Smooth muscle cell (in vitro differentiated cells): ENCODE measurements around the gene JOSD2. TPM values are rescaled to one million over a fixed set of nuclear protein-coding genes. Genes with fewer than 3 reads are reported as not detected.
"Not testable (repeated sequence)": the region's sequence is repeated elsewhere in the genome, so short reads cannot be mapped to it uniquely, and the experiment has no call there.

ENCODE experiments used
- DNase-seq: peaks from one replicate; lab custom pipeline; 2025; ENCODE audit not compliant: unreplicated experiment; lab: John Stamatoyannopoulos, UW
- H2AFZ ChIP-seq: fragments of 200-600 bp; sonication (generic); 2 replicates; pipeline ENCODE4 v1.6.0; 2016; ENCODE audit warnings: antibody characterized with exemption, low read depth, mild to moderate bottlenecking
- H3F3A ChIP-seq: fragments of 200-600 bp; sonication (generic); 2 replicates; pipeline ENCODE4 v1.6.0; 2017; ENCODE audit warnings: antibody characterized with exemption, low read depth
- H3K27ac ChIP-seq: fragments of 200-600 bp; sonication (generic); 2 replicates; pipeline ENCODE4 v1.5.1; 2016; ENCODE audit warnings: low read depth, mild to moderate bottlenecking
- H3K27me3 ChIP-seq: fragments of 200-600 bp; sonication (generic); 2 replicates; pipeline ENCODE4 v1.6.1; 2016; ENCODE audit warnings: low read depth, mild to moderate bottlenecking
- H3K36me3 ChIP-seq: fragments of 200-600 bp; sonication (generic); 2 replicates; pipeline ENCODE4 v1.5.1; 2016; ENCODE audit warnings: low read depth
- H3K4me1 ChIP-seq: fragments of 200-600 bp; sonication (generic); 2 replicates; pipeline ENCODE4 v1.5.1; 2016; ENCODE audit warnings: low read depth
- H3K4me2 ChIP-seq: fragments of 200-600 bp; sonication (generic); 2 replicates; pipeline ENCODE4 v1.6.0; 2016; ENCODE audit warnings: mild to moderate bottlenecking
- H3K4me3 ChIP-seq: fragments of 200-600 bp; sonication (generic); 2 replicates; pipeline ENCODE4 v1.5.1; 2016; ENCODE audit warnings: mild to moderate bottlenecking
- H3K79me2 ChIP-seq: fragments of 200-600 bp; sonication (generic); 2 replicates; pipeline ENCODE4 v1.6.0; 2016; ENCODE audit warnings: low read depth, mild to moderate bottlenecking
- H3K9ac ChIP-seq: fragments of 200-600 bp; sonication (generic); 2 replicates; pipeline ENCODE4 v1.6.0; 2016; ENCODE audit warnings: low read depth
- H3K9me3 ChIP-seq: fragments of 200-600 bp; sonication (generic); replicated peaks from 2 replicates; pipeline ENCODE4 v1.5.1; 2016; ENCODE audit warnings: low read depth
- H4K20me1 ChIP-seq: fragments of 200-600 bp; sonication (generic); 2 replicates; pipeline ENCODE4 v1.6.0; 2016; ENCODE audit warnings: low read depth
- WGBS: methylation state at CpG from one replicate; pipeline ENCODE4 v1.1.7; 2016; ENCODE audit warnings: low lambda C conversion rate; 5-methylcytosine and 5-hydroxymethylcytosine counted together
- polyA plus RNA-seq: library from polyadenylated mRNA; unstranded; fragments of >200 nt; fragmentation: Nextera tagmentation; extraction: Ambion mirVana; gene quantifications from 2 replicates; pipeline ENCODE4 v1.2.1, GENCODE V29; 2016
- total RNA-seq: library from RNA; depleted of rRNA; stranded (reverse); fragments of >200 nt; gene quantifications from 2 replicates; pipeline ENCODE4 v1.2.3, GENCODE V29; 2014
- TF ChIP-seq, protein P1 (sequence below): fragments of 200-600 bp; sonication (generic); IDR thresholded peaks from 2 replicates; pipeline ENCODE4 v1.5.1; 2017; ENCODE audit warnings: borderline replicate concordance, mild to moderate bottlenecking, antibody characterized with exemption; ENCODE audit not compliant: insufficient read depth, poor library complexity, severe bottlenecking

Gene JOSD2
- total and polyA plus RNA-seq, 2 experiments from 2014 or later, result 17.1 to 77.6 TPM

DNA sequence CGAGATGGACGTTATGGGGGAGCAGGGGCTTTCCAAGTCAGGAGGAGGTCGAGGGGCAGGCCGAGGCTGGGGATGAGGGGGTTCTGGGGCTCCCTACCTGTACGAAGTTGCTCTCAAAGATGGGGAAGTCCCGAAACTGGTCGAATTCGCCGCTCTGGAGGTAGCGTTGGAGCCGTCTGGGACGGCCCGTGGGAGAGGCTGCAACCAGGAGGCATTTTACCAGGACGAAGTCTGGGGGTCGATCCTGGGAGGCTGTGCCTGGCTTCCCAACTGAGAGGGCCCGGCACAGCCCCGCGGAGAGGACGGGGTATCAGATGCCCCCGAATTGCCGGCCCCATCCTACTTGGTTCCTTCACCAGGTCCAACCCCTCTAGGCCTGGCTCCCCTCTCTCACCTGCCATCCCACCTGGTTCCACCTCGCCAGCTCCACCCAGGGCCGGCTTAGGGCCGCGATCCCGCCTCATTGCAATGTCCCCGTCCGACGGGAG lies 35.2 kb downstream of the JOSD2 start:
- Histone ChIP-seq H4K20me1 (peaks cover 24% of the 10 kb centered on the region), H3K27ac (no peak overlapping the region), H2AFZ (no peak overlapping the region), H3K79me2 (peaks cover 16% of the 10 kb centered on the region), H3K4me1 (peaks cover 7% of the 10 kb centered on the region), H3F3A (peaks cover 6% of the 10 kb centered on the region), H3K4me2 (no peak overlapping the region), H3K4me3 (peak overlapping the region; percentile 97), H3K9ac (no peak overlapping the region), H3K9me3 (no peaks in the 10 kb centered on the region), H3K27me3 (no peaks in the 10 kb centered on the region), H3K36me3 (no peaks in the 10 kb centered on the region)
- WGBS, result 70% methylated on average over 18 of the region's 29 CpGs
- DNase-seq, result no peak
- TF ChIP-seq, protein P1, sequence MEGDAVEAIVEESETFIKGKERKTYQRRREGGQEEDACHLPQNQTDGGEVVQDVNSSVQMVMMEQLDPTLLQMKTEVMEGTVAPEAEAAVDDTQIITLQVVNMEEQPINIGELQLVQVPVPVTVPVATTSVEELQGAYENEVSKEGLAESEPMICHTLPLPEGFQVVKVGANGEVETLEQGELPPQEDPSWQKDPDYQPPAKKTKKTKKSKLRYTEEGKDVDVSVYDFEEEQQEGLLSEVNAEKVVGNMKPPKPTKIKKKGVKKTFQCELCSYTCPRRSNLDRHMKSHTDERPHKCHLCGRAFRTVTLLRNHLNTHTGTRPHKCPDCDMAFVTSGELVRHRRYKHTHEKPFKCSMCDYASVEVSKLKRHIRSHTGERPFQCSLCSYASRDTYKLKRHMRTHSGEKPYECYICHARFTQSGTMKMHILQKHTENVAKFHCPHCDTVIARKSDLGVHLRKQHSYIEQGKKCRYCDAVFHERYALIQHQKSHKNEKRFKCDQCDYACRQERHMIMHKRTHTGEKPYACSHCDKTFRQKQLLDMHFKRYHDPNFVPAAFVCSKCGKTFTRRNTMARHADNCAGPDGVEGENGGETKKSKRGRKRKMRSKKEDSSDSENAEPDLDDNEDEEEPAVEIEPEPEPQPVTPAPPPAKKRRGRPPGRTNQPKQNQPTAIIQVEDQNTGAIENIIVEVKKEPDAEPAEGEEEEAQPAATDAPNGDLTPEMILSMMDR, result no peak

DNA sequence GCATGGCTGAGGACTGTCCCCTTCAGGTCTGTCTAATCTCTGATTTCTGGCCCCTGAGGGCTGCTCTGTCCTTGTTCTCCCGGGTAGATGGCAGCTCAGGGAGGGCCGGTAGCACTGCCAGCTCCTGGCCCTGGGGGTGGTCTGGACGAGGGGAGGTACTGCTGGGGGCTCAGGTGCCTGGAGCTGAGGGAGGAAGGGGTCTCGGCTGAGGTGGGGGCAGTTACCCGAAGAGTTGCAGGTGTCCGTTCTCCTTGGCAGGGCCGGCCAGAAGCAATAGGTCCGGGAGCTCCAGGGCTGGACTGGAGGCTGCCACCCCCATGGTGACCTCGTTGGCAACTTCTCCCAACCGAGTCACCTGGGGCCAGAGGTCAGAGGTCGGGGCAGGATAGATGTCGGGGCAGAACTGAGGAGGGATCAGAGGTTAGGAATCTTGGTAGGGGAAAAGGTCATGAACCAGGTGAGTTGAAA lies 35.9 kb downstream of the JOSD2 start:
- H3K4me1 ChIP-seq, result peaks cover 7% of the 10 kb centered on the region
- no peaks in the 10 kb centered on the region for H3K27me3 ChIP-seq
- peaks cover 24% of the 10 kb centered on the region for H4K20me1 ChIP-seq
- peaks cover 16% of the 10 kb centered on the region for H3K79me2 ChIP-seq
- peaks cover 6% of the 10 kb centered on the region for H3F3A ChIP-seq
- no peaks in the 10 kb centered on the region for H3K36me3 ChIP-seq
- WGBS, result 88% methylated on average over 12 of the region's 12 CpGs
- no peak overlapping the region for H3K4me2 ChIP-seq
- H3K4me3 ChIP-seq, result no peak overlapping the region
- H3K27ac ChIP-seq, result no peak overlapping the region
- H3K9me3 ChIP-seq, result no peaks in the 10 kb centered on the region
- no peak overlapping the region for H3K9ac ChIP-seq
- H2AFZ ChIP-seq, result no peak overlapping the region
- DNase-seq, result no peak
- TF ChIP-seq, protein P1, result no peak

DNA sequence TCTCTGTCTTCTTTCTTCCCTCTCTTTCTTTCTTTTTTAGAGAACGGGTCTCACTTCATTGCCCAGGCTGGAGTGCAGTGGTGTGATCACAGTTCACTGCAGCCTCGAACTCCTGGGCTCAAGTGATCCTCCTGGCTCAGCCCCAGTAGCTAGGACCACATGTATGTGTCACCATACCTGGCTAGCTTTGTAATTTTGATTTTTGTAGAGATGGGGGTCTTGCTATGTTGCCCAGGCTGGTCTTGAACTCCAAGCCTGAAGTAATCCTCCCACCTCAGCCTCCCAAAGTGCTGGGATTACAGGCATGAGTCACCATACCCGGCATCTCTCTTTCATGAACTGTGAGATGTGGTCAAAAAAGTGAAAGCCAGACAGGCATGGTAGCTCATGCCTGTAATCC lies 37.7 kb downstream of the JOSD2 start:
- not testable (repeated sequence) for H2AFZ ChIP-seq
- 69% methylated on average over 3 of the region's 3 CpGs for WGBS

DNA sequence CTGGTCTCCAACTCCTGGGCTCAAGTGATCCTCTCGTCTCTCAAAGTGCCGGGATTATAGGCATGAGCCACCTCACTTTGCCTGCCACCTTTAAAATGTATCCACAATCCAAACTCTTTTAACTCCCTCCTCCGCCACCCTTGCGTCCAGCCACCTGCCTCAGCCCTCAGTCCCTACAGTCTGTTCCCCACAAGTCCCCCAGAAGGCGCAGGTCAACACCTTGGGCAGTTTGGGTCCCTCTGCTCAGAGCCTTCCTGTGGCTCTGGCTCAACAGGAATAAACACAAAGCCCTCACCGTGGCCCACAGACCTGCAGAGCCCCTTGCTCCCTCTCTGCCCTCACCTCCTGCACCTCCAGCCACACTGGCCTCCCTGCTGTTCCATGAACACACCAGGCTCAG lies 42.2 kb downstream of the JOSD2 start:
- no peaks in the 10 kb centered on the region for H3F3A ChIP-seq
- no peak overlapping the region for H2AFZ ChIP-seq

More for the DNA sequence above, 37.7 kb downstream of the JOSD2 start:
- H3K9ac ChIP-seq, H3K36me3 ChIP-seq, DNase-seq, H3K27ac ChIP-seq, H3K4me3 ChIP-seq, H3K9me3 ChIP-seq, H3F3A ChIP-seq, H3K4me2 ChIP-seq, H3K27me3 ChIP-seq, H3K4me1 ChIP-seq: not testable (repeated sequence)
- Histone ChIP-seq H3K79me2 (peaks cover 13% of the 10 kb centered on the region), H4K20me1 (peaks cover 14% of the 10 kb centered on the region)

More for the DNA sequence above, 42.2 kb downstream of the JOSD2 start:
- Histone ChIP-seq H3K9me3 (no peaks in the 10 kb centered on the region), H3K36me3 (no peaks in the 10 kb centered on the region), H3K4me3 (no peak overlapping the region), H4K20me1 (no peaks in the 10 kb centered on the region), H3K9ac (no peak overlapping the region), H3K4me1 (no peaks in the 10 kb centered on the region), H3K79me2 (no peaks in the 10 kb centered on the region), H3K4me2 (no peak overlapping the region), H3K27me3 (no peaks in the 10 kb centered on the region), H3K27ac (no peak overlapping the region)
- 88% methylated on average over 6 of the region's 6 CpGs for WGBS
- DNase-seq, result no peak
- TF ChIP-seq, protein P1, result no peak
